DOHH2 (cell line): ENCODE measurements around the gene MMEL1.

Experiments
- H3F3A ChIP-seq: fragments of 200-600 bp; sonication (generic), shearing (Covaris generic); 2 replicates; pipeline ENCODE4 v1.6.0; 2016; ENCODE audit warnings: antibody characterized with exemption, mild to moderate bottlenecking; ENCODE audit not compliant: control insufficient read depth, insufficient read depth
- H3K27ac ChIP-seq: fragments of 200-600 bp; sonication (generic); 2 replicates; pipeline ENCODE4 v1.5.1; 2014; ENCODE audit warnings: low read depth, mild to moderate bottlenecking, low read length, moderate library complexity
- H3K27me3 ChIP-seq: fragments of 200-600 bp; sonication (generic); 2 replicates; pipeline ENCODE4 v1.6.1; 2014; ENCODE audit warnings: mild to moderate bottlenecking, low read length, mixed read lengths; ENCODE audit not compliant: control insufficient read depth
- H3K36me3 ChIP-seq: fragments of 200-600 bp; sonication (generic); 2 replicates; pipeline ENCODE4 v1.6.1; 2014; ENCODE audit warnings: mild to moderate bottlenecking, low read length, moderate library complexity, mixed read lengths; ENCODE audit not compliant: control insufficient read depth
- H3K4me1 ChIP-seq: fragments of 200-600 bp; sonication (generic); 2 replicates; pipeline ENCODE4 v1.6.1; 2014; ENCODE audit warnings: mild to moderate bottlenecking, low read length, mixed read lengths; ENCODE audit not compliant: control insufficient read depth
- H3K4me2 ChIP-seq: fragments of 200-600 bp; sonication (generic); 2 replicates; pipeline ENCODE4 v1.6.0; 2014; ENCODE audit warnings: mild to moderate bottlenecking, low read length, moderate library complexity
- H3K4me3 ChIP-seq: fragments of 200-600 bp; sonication (generic); 2 replicates; pipeline ENCODE4 v1.5.1; 2014; ENCODE audit warnings: mild to moderate bottlenecking, low read length, mixed read lengths
- H3K79me2 ChIP-seq: fragments of 200-600 bp; sonication (generic); 2 replicates; pipeline ENCODE4 v1.6.1; 2014; ENCODE audit warnings: mild to moderate bottlenecking, low read length, mixed read lengths; ENCODE audit not compliant: control insufficient read depth
- H3K9me2 ChIP-seq: fragments of 200-600 bp; sonication (generic); replicated peaks from 2 replicates; pipeline ENCODE4 v1.6.1; 2014; ENCODE audit warnings: mild to moderate bottlenecking, low read length, mixed read lengths; ENCODE audit not compliant: control insufficient read depth
- H3K9me3 ChIP-seq: fragments of 200-600 bp; sonication (generic); 2 replicates; pipeline ENCODE4 v1.6.1; 2014; ENCODE audit warnings: antibody characterized with exemption, low read length, mixed read lengths; ENCODE audit not compliant: control insufficient read depth, insufficient read depth
- H4K20me1 ChIP-seq: fragments of 200-600 bp; sonication (generic); 2 replicates; pipeline ENCODE4 v1.6.0; 2014; ENCODE audit warnings: low read depth, mild to moderate bottlenecking, antibody characterized with exemption, low read length, moderate library complexity; ENCODE audit not compliant: control insufficient read depth, insufficient read depth
- EZH2phosphoT487 ChIP-seq: fragments of 200-600 bp; sonication (generic); IDR thresholded peaks from 2 replicates; pipeline ENCODE4 v1.6.1; 2017; ENCODE audit warnings: borderline replicate concordance, mild to moderate bottlenecking, antibody characterized with exemption, low read length, moderate library complexity, mixed read lengths
- TF ChIP-seq, protein P1 (sequence below): fragments of 200-600 bp; sonication (generic); IDR thresholded peaks from one replicate; pipeline ENCODE4 v1.5.1; 2014; ENCODE audit warnings: antibody characterized with exemption, mild to moderate bottlenecking, low read depth, low read length; ENCODE audit not compliant: poor library complexity, severe bottlenecking

MMEL1 gene

DNA sequence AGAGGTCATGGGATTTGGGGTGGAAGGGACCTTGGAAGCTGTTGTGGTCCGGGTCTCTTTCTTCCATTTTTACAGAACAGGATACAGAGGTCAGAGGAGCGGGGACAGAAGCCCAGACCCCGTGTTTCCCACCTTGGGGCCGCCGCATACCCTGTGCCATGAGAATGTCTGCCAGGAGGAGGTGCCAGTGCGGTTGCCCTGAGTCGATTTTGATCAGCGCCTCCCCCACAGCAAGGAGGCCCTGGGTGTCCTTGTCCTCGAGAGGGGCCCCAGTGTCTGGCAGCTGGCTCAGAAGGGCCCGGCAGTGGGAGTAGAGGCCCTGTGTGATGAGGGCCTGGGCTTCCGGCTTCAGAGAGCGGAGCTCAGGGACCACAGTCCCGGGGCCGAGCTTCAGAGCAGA is 12.3 kb upstream of the MMEL1 start:
- H3K4me3 ChIP-seq: no peak overlapping the region
- no peaks in the 10 kb centered on the region for H3K36me3 ChIP-seq
- H3K79me2 ChIP-seq: peaks cover 3% of the 10 kb centered on the region; the same call in 1 of the 2 replicates
- no peaks in the 10 kb centered on the region for H4K20me1 ChIP-seq
- no peaks in the 10 kb centered on the region for H3F3A ChIP-seq
- peaks cover 11% of the 10 kb centered on the region for H3K4me1 ChIP-seq
- no peaks in the 10 kb centered on the region for H3K9me2 ChIP-seq
- H3K4me2 ChIP-seq: no peak overlapping the region
- H3K27ac ChIP-seq: no peak overlapping the region
- no peaks in the 10 kb centered on the region for H3K27me3 ChIP-seq
- TF ChIP-seq EZH2phosphoT487: no peak
- TF ChIP-seq, protein P1, sequence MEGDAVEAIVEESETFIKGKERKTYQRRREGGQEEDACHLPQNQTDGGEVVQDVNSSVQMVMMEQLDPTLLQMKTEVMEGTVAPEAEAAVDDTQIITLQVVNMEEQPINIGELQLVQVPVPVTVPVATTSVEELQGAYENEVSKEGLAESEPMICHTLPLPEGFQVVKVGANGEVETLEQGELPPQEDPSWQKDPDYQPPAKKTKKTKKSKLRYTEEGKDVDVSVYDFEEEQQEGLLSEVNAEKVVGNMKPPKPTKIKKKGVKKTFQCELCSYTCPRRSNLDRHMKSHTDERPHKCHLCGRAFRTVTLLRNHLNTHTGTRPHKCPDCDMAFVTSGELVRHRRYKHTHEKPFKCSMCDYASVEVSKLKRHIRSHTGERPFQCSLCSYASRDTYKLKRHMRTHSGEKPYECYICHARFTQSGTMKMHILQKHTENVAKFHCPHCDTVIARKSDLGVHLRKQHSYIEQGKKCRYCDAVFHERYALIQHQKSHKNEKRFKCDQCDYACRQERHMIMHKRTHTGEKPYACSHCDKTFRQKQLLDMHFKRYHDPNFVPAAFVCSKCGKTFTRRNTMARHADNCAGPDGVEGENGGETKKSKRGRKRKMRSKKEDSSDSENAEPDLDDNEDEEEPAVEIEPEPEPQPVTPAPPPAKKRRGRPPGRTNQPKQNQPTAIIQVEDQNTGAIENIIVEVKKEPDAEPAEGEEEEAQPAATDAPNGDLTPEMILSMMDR: no peak
- H3K9me3 ChIP-seq: 0 out of 2 replicates have a peak, but pooled peaks cover 3% of the 10 kb centered on the region

DNA sequence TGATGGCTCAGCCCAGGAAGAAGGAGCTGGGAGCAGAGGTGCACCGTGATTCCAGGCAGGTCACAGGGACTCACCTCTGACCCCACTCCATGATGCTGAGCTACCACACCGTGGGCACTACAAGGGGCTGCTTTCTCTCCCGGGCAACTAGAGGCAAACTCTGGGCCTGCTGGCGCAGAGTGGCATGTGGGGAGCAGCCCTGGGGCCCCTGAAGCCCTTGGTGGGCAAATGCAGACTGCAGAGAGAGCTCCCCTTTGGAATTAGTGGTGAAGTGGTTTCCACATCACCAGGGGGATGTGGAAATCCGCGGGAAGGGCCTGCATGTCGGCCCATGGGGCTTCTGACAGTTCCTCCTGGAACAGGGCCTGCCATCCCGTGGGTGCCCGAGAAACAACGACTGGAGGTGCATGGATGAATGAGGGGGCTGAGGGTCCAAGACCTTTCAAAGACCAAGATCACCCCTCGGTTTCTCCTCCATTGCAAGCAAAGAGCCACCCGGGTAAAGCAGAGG is 11.8 kb upstream of the MMEL1 start:
- H3K9me3 ChIP-seq: 0 out of 2 replicates have a peak, but pooled peaks cover 3% of the 10 kb centered on the region
- no peaks in the 10 kb centered on the region for H4K20me1 ChIP-seq
- no peaks in the 10 kb centered on the region for H3K9me2 ChIP-seq
- H3K36me3 ChIP-seq: no peaks in the 10 kb centered on the region
- TF ChIP-seq, protein P1: no peak
- no peak for TF ChIP-seq EZH2phosphoT487
- peaks cover 11% of the 10 kb centered on the region for H3K4me1 ChIP-seq
- no peak overlapping the region for H3K4me3 ChIP-seq
- no peaks in the 10 kb centered on the region for H3F3A ChIP-seq
- H3K4me2 ChIP-seq: no peak overlapping the region
- peaks cover 3% of the 10 kb centered on the region; the same call in 1 of the 2 replicates for H3K79me2 ChIP-seq
- H3K27me3 ChIP-seq: no peaks in the 10 kb centered on the region
- H3K27ac ChIP-seq: no peak overlapping the region

DNA sequence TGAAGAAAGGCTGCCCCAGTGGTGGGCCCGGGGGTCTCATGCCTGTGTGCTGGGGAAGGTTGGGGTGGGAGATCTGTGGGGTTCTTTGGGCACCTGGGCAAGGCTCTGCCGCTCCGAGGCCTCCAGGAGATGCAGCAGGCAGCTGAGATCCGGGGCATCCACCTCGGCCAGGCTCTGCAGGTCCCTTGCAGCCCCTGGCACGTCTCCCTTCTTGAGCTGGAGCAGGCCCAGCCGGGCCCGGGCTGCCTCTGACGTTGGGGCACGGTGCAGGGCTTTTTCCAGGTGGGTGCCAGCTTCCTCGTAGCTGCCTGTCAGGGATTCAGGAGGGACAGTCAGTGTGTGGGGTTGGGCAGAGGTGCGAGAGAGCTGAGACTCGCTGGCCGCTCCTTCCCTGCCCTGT is 11.4 kb upstream of the MMEL1 start:
- no peak for TF ChIP-seq EZH2phosphoT487
- TF ChIP-seq, protein P1: no peak
- Histone ChIP-seq H3K4me2 (no peak overlapping the region), H3F3A (no peaks in the 10 kb centered on the region), H3K9me2 (no peaks in the 10 kb centered on the region), H3K9me3 (0 out of 2 replicates have a peak, but pooled peaks cover 3% of the 10 kb centered on the region), H3K79me2 (peaks cover 3% of the 10 kb centered on the region; the same call in 1 of the 2 replicates), H3K27me3 (no peaks in the 10 kb centered on the region), H3K36me3 (no peaks in the 10 kb centered on the region), H4K20me1 (no peaks in the 10 kb centered on the region), H3K4me1 (peaks cover 11% of the 10 kb centered on the region), H3K4me3 (no peak overlapping the region), H3K27ac (no peak overlapping the region)
